ENCODE data around the gene PI4K2B. TPM values are rescaled to one million over a fixed set of nuclear protein-coding genes. Genes with fewer than 3 reads are reported as not detected.

Gene PI4K2B
- total RNA-seq, 4 donors from 2014 or later = 17.2 to 85.0 (median 28.7) TPM

DNA sequence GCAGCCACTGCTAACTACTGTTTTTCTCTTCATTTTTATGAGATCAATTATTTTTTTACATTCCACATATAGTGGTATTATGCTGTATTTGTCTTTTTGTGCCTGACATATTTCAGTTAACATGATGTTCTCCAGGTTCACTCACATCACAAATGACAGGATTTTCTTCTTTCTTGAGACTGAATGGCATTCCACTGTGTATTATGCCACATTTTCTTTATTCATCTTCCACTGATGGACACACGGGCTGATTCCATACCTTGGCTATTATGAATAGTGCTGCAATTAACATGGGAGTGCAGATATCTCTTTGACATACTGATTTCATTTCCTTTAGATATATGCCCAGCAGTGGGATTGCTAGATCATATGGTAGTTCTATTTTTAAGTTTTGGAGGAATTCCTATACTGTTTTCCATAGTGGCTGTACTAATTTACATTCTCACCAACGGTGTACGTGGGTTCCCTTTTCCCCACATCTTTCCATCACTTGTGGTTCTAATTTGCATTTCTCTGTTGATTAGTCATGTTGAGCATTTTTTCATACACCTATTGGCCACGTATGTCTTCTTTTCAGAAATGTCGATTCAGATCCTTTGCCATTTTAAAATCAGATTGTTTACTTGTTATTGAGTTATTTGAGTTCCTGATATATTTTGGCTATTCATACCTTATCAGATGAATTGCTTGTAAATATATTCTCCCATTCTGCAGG lies 63.9 kb downstream of the PI4K2B start:
- Histone ChIP-seq H3K4me3 (no peak overlapping the region), H3K36me3 (no peaks in the 10 kb centered on the region), H3K4me1 (no peaks in the 10 kb centered on the region), H3K27me3 (no peaks in the 10 kb centered on the region), H3K9me3 (no peaks in the 10 kb centered on the region), H3K27ac (no peak overlapping the region)
- TF ChIP-seq POLR2A (IDR thresholded peaks at IDR 0.05) (no peak), EP300 (IDR thresholded peaks at IDR 0.05; ENCODE audit: low read depth) (no peak), POLR2AphosphoS5 (IDR thresholded peaks at IDR 0.05) (no peak)
- TF ChIP-seq, protein P1, sequence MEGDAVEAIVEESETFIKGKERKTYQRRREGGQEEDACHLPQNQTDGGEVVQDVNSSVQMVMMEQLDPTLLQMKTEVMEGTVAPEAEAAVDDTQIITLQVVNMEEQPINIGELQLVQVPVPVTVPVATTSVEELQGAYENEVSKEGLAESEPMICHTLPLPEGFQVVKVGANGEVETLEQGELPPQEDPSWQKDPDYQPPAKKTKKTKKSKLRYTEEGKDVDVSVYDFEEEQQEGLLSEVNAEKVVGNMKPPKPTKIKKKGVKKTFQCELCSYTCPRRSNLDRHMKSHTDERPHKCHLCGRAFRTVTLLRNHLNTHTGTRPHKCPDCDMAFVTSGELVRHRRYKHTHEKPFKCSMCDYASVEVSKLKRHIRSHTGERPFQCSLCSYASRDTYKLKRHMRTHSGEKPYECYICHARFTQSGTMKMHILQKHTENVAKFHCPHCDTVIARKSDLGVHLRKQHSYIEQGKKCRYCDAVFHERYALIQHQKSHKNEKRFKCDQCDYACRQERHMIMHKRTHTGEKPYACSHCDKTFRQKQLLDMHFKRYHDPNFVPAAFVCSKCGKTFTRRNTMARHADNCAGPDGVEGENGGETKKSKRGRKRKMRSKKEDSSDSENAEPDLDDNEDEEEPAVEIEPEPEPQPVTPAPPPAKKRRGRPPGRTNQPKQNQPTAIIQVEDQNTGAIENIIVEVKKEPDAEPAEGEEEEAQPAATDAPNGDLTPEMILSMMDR (IDR thresholded peaks at IDR 0.05) = no peak
- intact Hi-C loops (cut with DNase I; ENCODE audit: low total_unique reads) (no loop called here), in situ Hi-C loops (cut with MboI; ENCODE audit: low pct_ligation_motif_present in 1 of 4, low pct_unique_long_range_greater_than_20kb in 1 of 4, low sequenced_read_pairs in 3 of 4) (no loop called here)
- 70 to 82% methylated on average over 4 to 5 of the region's 5 CpGs for WGBS, 2 donors (ENCODE audit: low coverage in 1 of 2)
- no peak for DNase-seq

DNA sequence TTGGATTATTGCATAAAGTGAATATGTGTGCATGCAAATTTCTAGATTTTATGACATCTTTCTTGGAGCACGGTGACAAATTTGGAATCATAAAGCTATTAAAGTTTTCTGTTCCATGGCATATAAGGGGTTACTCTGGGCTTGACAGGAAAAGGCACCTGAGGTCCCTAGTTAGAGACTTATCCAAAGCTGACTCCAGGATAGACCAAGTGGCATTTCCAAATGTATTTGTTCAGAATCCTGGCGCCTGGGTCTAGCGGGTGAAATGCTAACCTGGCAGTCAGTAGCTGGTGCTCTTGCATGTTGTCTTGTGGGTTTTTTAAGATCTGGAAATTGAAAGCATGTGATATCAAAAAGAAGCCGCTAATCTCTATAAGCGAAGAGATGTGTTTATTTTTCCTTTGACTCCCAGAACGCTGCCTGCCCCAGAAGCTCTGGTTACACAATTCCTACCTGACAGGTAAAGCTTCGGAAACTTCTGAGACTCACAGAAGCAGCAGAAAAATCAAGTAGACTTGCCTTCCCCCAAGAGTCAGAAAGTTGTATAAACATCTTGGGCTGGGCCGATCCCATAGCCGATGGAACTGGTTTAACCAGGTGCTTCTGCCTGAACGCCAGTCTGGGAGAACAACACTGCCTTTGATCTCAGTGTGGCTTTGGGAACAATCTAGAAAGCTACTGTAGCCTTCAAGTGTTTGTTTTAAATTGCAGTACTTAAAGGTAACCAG lies 65.8 kb downstream of the PI4K2B start:
- H3K27ac ChIP-seq = peak overlapping the region; percentile 4 to 66 (median 46)
- H3K27me3 ChIP-seq = no peaks in the 10 kb centered on the region
- peak overlapping the region in 1 of 4 donors; percentile 2 for H3K4me3 ChIP-seq
- intact Hi-C loops (cut with DNase I; ENCODE audit: low total_unique reads) (loop anchor here (2.0 kb wide), 1 partner anchor 61 kb away; no protein-coding TSS in a partner anchor), in situ Hi-C loops (cut with MboI; ENCODE audit: low pct_ligation_motif_present in 1 of 4, low pct_unique_long_range_greater_than_20kb in 1 of 4, low sequenced_read_pairs in 3 of 4) (loop anchor here in 1 of 4 donors (25.0 kb wide), 1 partner anchor 87 kb away; no protein-coding TSS in a partner anchor)
- no peaks in the 10 kb centered on the region for H3K4me1 ChIP-seq
- peak in 1 of 3 donors; percentile 12 for TF ChIP-seq POLR2AphosphoS5 (IDR thresholded peaks at IDR 0.05)
- TF ChIP-seq POLR2A (IDR thresholded peaks at IDR 0.05) = no peak
- peak; percentile 51 for DNase-seq
- H3K9me3 ChIP-seq = no peaks in the 10 kb centered on the region
- WGBS, 2 donors (ENCODE audit: low coverage in 1 of 2) = 36 to 40% methylated on average over 7 to 10 of the region's 10 CpGs
- no peaks in the 10 kb centered on the region for H3K36me3 ChIP-seq

DNA sequence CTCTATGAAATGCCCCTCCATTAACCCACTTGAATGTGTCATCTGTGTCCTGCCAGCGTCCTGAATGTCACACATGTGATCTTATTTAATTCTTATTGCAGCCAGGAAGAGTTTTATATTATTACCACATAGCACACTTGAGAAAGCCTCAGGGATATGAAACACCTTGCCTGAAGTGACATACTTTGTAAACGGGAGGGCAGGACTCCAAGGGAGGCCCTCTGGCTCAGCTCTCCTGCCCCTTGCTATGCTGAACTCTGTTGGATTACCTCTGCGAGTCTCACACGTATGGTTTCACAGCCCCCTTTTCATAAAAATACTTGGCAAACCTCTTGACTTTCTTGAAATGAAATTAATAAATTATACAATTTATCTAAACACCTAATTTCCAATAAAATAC lies 67.6 kb downstream of the PI4K2B start:
- no peak for DNase-seq
- no peak for TF ChIP-seq EP300 (IDR thresholded peaks at IDR 0.05; ENCODE audit: low read depth)
- no peak for TF ChIP-seq POLR2AphosphoS5 (IDR thresholded peaks at IDR 0.05)
- TF ChIP-seq, protein P1 (IDR thresholded peaks at IDR 0.05) = no peak
- no peak for TF ChIP-seq POLR2A (IDR thresholded peaks at IDR 0.05)
- H3K4me3 ChIP-seq = no peak overlapping the region
- H3K27ac ChIP-seq = no peak overlapping the region
- in situ Hi-C loops (cut with MboI; ENCODE audit: low pct_ligation_motif_present in 1 of 4, low pct_unique_long_range_greater_than_20kb in 1 of 4, low sequenced_read_pairs in 3 of 4) (loop anchor here in 1 of 4 donors (25.0 kb wide), 1 partner anchor 89 kb away; no protein-coding TSS in a partner anchor), intact Hi-C loops (cut with DNase I; ENCODE audit: low total_unique reads) (loop anchor here (2.0 kb wide), 1 partner anchor 63 kb away; no protein-coding TSS in a partner anchor)
- H3K27me3 ChIP-seq = no peaks in the 10 kb centered on the region
- H3K9me3 ChIP-seq = no peaks in the 10 kb centered on the region
- no peaks in the 10 kb centered on the region for H3K36me3 ChIP-seq
- 83 to 84% methylated on average over 3 to 4 of the region's 4 CpGs for WGBS, 2 donors (ENCODE audit: low coverage in 1 of 2)
- no peaks in the 10 kb centered on the region for H3K4me1 ChIP-seq

GRCh38 chr4:25302626-25303025 lies 68.8 kb downstream of the PI4K2B start:
- TF ChIP-seq POLR2A (IDR thresholded peaks at IDR 0.05) (no peak), POLR2AphosphoS5 (IDR thresholded peaks at IDR 0.05) (no peak), EP300 (IDR thresholded peaks at IDR 0.05; ENCODE audit: low read depth) (no peak)
- TF ChIP-seq, protein P1 (IDR thresholded peaks at IDR 0.05) = no peak
- no peak for DNase-seq
- Histone ChIP-seq H3K4me3 (no peak overlapping the region), H3K27me3 (no peaks in the 10 kb centered on the region), H3K9me3 (no peaks in the 10 kb centered on the region), H3K4me1 (no peaks in the 10 kb centered on the region), H3K36me3 (no peaks in the 10 kb centered on the region), H3K27ac (no peak overlapping the region)
- intact Hi-C loops (cut with DNase I; ENCODE audit: low total_unique reads) = no loop called here
- WGBS, 2 donors (ENCODE audit: low coverage in 1 of 2) = 85 to 91% methylated on average over 5 to 9 of the region's 9 CpGs
- in situ Hi-C loops (cut with MboI; ENCODE audit: low pct_ligation_motif_present in 1 of 4, low pct_unique_long_range_greater_than_20kb in 1 of 4, low sequenced_read_pairs in 3 of 4) = loop anchor here in 1 of 4 donors (25.0 kb wide), 1 partner anchor 90 kb away; no protein-coding TSS in a partner anchor

Measured in transverse colon (tissue), 4 donors.